ENCODE results near the gene PRKCA.

GRCh38 chr17:66722341-66722740 is 419.9 kb downstream of the PRKCA start:
- TF ChIP-seq GATA2 (IDR thresholded peaks at IDR 0.05; ENCODE audit: low read depth, low read length) (no peak), GATA3 (IDR thresholded peaks at IDR 0.05; ENCODE audit: low read depth, low read length) (no peak)

Data from SH-SY5Y (cell line).